NCI-H446 (cell line): ENCODE measurements around the gene S1PR2.

Experiments
- DNase-seq, 2 experiments: peaks; one replicate each; lab custom pipeline; 2025; lab: John Stamatoyannopoulos, UW

Gene S1PR2, protein sequence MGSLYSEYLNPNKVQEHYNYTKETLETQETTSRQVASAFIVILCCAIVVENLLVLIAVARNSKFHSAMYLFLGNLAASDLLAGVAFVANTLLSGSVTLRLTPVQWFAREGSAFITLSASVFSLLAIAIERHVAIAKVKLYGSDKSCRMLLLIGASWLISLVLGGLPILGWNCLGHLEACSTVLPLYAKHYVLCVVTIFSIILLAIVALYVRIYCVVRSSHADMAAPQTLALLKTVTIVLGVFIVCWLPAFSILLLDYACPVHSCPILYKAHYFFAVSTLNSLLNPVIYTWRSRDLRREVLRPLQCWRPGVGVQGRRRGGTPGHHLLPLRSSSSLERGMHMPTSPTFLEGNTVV

DNA sequence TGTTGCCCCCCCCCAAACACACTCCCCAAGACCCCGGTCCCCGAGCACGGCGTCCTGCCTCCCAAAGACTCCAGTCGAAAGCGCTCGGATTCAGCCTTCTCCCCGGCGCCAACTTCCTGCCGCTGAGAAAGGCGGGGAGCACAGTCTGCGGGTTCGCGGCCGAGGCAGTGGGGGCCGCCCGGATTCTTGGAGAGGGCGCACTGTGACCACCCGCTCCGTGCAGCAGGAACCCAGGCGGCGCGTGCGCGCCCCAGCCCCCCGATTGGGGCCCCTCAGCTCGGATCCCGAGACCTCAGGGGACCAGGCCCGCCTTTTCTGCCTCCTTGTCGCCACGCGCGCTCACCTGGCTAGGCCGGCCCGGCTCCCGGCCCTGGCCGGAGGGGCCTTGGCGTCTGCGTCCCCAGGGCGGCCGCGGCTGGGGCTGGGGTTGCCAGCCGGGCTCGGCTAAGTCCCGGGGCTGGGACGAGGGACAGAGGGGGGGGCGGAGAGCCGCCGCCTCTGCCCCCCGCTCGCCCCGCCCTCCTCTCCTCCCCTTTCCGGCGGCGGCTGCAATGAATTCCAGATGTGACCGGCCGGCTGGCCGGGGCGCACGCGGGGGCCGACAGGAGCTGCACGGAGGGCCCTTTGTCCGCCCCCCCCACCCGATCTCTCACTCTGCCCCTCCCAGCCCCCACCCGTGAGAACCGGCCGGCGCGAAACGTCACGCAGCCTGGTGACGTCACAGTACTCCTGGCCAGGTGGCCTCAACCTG lies at the start of gene S1PR2:
S1PR2 (minus strand) TSS at position 471 of the 751 bp plus-strand sequence. CDS start 6,426 bp downstream, outside the sequence.
- peak in 1 of 2 experiments; percentile 68 for DNase-seq

DNA sequence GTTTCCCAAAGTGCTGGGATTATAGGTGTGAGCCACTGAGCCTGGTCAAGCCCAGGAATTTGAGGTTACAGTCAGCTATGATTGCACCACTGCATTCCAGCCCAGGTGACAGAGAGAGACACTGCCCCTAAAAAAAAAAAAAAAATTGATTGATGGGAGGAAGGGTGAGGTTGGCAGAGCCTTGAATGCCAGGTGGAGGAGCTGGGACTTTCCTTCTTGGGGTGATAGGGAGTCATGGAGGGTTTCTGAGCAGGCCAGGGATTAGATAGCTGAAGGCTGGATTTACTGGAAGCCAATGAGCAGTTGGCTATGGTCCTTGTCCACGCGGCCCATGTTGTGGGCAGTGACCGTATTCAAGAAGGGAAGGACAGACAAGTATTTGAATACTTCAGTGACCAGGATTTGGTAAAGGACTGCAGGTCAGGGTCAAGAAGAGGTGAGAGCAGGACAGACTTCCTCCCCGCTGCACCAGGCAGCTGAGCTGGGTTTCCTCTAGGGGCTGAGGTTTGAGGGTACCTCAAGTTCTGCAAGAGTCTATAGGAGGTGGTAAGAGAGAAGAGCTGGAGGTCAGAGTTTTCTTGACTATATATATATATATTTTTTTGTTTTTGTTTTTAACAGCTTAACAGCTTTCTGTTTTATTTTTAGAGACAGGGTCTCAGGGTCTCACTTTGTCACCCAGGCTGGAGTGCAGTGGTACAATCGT lies 48.8 kb upstream of the S1PR2 start:
- DNase-seq, result no peak

DNA sequence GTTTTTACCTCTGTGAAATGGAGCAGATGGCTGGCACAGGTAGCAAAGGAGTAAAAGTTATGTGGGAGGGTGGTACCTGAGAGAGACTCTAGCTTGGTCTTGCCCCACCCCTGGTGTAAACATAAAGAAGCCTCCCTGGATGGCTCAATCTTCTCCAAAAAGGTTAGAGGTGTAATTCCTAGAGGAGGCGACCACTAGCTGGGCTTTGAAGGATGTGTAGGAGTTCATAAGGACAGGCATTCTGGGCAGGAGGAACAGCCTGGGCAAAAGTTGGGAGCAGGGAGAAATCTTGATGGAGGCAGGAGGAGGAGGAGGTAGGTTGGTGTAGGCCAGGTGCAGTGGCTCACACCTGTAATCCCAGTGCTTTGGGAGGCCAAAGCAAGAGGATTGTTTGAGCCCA lies 47.8 kb upstream of the S1PR2 start:
- DNase-seq, result no peak

DNA sequence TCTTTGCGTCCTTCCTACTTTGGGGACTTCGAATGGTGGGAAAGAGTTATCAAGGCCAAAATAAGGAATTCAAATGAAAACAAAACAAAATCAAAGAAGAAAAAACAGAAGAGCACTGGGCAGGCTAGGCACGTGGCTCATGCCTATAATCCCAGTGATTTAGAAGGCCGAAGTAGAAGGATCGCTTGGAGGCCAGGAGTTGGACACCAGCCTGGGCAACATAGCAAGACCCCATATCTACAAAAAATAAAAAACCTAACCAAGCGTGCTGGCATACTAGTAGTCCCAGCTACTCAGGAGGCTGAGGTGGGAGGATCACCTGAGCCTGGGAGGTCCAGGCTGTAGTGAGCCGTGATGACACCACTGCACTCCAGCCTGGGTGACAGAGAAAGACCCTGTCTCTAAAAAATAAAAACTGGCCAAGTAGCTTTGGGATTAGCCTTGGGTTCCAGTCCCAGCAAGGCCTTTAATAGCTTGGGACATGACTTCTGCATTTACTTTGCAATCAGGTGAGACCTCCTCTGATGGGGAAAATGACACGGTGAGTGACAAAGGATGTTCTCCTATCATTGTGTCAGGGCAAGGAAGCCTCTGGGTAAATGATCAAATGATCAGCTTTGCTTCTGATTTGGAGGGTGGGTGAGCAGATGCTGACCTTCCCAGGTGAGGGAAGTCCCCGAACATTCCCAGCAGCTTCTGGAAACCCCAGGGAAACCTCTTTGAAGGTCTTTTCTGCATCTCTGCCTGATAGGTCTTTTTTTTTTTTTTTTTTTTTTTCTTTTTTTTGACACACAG lies 46.9 kb upstream of the S1PR2 start:
- no peak for DNase-seq

DNA sequence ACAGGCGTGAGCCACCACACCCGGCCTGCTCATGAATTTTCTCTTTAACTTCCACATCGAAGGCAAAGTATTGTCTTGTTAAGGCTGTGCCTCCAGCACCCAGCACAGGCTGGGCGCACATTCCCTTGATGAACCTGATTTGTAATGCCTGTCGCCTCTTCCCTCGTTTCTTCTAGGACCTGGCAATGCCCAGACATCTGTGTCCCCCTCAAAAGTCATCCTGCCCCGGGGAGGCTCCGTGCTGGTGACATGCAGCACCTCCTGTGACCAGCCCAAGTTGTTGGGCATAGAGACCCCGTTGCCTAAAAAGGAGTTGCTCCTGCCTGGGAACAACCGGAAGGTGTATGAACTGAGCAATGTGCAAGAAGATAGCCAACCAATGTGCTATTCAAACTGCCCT lies 43.5 kb upstream of the S1PR2 start:
- no peak for DNase-seq

DNA sequence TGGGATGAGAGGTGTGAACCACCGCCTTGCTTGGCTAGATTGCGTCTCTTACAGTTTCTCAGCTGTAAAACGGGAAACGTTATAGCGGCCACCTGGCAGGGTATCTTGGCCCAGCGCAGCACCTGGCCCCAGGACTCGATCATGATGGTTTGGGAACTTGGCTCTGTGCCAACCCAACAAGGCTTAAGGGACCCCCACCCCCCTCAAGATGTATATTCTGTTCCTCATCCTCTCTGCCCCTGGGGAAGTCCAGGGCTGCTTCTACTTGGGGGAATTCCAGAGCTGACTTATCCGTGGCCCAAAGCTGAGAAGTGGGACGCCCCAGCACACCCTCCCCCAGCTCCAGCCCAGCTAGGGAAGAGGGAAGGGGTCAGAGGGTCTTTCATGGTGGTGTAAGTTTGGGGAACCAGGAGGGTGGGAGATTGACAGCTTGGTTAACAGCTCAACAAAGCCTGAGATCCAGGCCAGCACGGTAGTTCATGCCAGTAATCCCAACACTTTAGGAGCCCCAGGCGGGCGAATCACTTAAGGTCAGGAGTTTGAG lies 40.5 kb upstream of the S1PR2 start:
- no peak for DNase-seq

DNA sequence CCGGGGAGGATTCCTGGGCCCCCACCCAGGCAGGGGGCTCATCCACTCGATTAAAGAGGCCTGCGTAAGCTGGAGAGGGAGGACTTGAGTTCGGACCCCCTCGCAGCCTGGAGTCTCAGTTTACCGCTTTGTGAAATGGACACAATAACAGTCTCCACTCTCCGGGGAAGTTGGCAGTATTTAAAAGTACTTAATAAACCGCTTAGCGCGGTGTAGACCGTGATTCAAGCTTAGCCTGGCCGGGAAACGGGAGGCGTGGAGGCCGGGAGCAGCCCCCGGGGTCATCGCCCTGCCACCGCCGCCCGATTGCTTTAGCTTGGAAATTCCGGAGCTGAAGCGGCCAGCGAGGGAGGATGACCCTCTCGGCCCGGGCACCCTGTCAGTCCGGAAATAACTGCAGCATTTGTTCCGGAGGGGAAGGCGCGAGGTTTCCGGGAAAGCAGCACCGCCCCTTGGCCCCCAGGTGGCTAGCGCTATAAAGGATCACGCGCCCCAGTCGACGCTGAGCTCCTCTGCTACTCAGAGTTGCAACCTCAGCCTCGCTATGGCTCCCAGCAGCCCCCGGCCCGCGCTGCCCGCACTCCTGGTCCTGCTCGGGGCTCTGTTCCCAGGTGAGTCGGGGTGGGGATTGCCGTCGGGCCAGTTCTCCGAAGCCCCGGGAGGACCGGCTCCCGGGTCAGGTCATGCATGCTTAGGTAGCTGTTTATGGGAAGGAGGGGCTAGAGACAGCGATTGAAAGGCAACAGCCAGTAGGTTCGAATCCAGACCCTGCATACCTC lies 39.7 kb upstream of the S1PR2 start, which contains the start of gene ICAM1:
ICAM1 (plus strand) TSS at position 505 of the 779 bp plus-strand sequence; CDS start at position 545, 40 bp downstream.
- no peak for DNase-seq

DNA sequence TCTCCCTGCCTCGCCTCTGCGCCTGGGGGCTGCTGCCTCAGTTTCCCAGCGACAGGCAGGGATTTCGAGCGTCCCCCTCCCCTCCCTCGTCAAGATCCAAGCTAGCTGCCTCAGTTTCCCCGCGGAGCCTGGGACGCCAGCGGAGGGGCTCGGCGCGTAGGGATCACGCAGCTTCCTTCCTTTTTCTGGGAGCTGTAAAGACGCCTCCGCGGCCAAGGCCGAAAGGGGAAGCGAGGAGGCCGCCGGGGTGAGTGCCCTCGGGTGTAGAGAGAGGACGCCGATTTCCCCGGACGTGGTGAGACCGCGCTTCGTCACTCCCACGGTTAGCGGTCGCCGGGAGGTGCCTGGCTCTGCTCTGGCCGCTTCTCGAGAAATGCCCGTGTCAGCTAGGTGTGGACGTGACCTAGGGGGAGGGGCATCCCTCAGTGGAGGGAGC lies 39.1 kb upstream of the S1PR2 start:
- DNase-seq, result no peak

DNA sequence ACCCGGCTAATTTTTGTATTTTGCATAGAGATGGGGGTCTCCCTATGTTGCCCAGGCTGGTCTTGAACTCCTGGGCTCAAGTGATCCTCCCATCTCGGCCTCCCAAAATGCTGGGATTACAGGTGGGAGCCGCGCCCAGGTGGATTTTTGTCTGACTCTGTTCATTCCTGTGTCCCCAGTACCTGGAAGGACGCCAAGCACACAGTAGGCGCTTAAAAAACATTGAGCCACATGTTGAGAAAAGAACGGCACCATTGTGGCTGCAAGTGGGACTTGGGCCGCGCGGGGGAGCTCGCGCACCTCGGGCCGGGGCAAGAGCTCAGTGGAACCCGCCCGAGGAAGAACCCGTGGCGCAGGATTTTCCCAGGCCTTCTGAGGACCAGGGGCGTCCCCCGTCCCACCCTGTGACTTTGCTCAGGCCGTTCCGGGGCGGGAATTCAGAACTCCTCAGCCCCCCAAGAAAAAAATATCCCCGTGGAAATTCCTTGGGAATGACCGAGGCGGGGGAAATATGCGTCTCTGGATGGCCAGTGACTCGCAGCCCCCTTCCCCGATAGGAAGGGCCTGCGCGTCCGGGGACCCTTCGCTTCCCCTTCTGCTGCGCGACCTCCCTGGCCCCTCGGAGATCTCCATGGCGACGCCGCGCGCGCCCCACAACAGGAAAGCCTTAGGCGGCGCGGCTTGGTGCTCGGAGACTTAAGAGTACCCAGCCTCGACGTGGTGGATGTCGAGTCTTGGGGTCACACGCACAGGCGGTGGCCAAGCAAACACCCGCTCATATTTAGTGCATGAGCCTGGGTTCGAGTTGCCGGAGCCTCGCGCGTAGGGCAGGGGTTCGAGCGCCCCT lies 38.4 kb upstream of the S1PR2 start:
- DNase-seq, result peak; percentile 44 to 83

DNA sequence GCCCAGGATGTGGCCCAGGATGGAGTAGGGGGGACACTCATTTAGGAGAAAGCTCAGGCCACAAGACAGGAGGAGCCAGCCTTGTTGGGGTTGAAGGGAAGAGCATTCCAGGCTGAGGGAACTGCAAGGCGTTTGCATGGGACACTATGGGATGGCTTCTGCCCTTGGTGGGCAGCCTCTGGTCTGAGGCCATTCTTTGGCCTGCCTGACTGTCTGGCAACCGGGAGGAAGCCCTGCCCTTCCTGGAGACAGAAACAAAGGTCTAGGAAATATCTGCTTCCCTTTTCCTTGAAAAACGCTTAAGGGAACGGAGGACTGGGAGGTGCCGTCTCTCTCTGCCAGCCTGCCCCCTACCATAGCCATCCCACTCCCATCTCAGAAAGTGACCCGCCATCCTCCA lies 36.9 kb upstream of the S1PR2 start:
- no peak for DNase-seq

DNA sequence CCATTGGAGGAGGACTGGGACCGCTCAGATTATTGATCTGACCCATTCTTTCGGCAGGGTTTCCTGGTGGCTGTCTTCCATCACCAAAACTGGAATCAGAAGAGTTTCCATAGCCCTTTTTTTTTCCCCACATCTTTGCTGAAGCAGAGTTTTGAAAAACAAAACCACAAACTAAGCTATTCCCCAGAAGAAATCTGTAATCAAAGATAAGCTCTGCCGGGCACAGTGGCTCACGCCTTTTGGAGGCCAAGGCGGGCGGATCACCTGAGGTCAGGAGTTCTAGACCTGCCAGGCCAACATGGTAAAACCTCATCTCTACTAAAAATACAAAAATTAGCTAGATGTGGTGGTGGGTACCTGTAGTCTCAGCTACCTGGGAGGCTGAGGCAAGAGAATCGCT lies 35.6 kb upstream of the S1PR2 start:
- DNase-seq, result no peak

DNA sequence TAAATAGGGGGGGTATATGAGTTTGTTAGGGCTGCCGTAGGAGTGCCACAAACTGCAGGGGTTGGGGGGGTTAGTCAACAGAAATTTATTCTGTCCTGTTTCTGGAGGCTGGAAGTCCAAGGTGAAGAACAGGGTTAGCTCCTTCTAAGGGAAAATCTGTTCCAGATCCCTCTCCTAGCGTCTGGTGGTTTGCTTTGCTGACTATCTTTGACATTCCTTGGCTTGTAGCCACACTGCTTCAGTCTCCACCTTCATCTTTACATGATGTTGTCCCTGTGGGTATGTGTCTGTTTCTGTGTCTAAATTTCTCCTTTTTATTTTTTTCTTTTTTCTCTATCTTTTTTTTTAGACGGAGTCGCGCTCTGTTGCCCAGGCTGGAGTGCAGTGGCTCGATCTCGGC lies 31.6 kb upstream of the S1PR2 start:
- no peak for DNase-seq

DNA sequence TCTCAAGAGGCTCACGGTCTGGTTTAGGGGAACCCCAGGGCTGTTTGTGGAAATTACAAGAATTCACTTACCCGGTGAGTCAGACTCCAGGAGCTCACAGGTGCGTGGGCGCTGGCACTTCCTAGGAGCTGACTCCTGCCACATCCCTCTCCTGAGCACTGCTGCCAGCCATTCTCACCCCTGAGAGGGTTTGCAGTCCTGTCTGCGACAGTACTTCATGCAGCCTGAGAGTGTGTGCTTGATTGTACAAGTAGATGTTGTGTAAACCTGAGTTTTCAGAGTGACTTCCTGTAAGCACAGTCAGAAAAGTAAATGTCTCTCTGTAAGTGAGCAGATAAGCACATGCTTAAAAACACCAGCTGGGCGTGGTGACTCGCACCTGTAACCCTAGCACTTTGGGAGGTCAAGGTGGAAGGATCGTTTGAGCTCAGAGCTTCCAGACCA lies 29.0 kb upstream of the S1PR2 start:
- no peak for DNase-seq

DNA sequence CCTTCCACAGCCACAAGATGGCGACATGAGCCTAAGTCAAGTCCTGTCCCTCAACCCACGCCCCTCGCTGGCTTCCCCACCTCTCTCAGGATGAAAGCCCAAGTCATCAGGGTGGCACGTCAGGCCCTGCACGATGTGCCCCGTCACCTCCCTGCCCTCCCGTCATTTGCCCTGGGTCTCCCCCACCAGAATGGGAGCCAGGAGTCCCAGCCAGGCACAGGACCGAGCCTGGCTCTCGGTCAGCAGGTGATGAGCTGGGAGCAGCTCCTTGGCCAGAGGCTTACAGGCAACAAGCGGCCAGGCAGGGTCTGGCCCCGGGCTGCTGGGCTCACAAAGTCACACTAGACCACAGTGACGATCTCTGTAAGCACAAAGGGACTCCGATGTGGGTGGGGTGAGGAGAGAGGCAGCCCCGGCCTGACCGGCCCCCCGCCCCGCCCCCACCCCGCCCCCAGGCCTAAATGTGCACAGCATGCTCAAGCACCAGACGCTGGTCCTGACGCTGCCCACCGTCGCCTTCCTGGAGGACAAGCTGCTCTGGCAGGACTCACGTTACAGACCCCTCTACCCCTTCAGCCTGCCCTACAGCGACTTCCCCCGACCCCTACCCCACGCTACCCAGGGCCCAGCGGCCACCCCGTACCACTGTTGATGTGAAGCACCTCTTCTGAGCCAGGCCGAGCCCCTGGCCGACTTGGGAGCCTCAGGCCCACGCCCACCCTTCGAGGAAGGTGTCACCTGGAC lies 28.2 kb upstream of the S1PR2 start:
- DNase-seq, result peak; percentile 82 to 85

DNA sequence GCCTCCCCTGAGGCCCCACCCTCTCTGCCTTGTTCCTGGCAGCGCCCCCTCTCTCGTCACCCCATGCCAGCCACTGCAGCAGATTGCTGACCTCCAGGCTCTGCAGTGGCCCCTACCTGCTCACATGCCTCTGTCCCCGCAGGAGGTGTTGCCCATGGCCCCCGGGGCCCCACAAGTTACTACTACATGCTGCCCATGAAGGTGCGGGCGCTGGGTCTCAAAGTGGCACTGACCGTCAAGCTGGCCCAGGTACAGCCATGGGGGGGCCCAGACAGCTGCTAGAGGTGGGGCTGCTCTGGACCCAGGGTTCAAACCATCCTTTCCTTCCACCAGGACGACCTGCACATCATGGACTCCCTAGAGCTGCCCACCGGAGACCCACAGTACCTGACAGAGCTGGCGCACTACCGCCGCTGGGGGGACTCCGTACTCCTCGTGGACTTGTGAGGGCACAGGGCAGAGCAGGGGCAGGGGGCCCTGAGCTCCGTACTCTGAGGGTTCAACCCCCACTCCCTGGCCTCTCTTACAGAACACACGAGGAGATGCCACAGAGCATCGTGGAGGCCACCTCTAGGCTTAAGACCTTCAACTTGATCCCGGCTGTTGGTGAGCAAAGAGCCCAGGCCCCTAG lies 27.1 kb upstream of the S1PR2 start:
- no peak for DNase-seq

DNA sequence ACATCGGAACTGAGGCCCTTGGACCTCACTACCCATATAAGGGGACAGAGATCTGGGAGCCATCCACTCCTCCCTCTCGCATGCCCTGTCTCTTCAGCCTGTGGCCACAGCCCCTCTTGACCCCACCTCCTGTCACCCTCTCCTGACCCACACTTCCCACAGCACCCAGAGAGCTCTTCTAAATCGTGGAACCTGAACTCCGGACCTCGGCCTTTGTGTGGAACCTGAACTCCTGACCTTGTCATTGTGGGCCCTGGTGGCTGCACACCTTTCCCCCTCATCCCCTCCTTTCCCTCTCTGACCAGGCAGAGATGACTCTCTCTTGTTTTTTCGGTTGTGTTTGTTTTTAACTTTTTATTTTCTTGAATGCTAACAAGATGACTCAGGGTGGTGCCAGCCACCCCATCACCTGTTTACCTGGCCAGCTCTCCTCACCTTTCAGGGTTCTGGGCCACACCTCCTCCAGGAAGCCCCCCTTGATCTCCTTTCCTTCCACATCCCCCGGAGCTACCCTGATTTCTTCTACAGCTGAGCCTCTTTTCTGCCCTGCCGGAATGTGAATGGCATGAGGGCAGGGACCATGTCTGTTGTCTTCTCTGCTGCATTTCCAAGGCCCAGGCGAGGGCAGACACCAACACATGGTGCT lies 26.0 kb upstream of the S1PR2 start:
- DNase-seq, result no peak

DNA sequence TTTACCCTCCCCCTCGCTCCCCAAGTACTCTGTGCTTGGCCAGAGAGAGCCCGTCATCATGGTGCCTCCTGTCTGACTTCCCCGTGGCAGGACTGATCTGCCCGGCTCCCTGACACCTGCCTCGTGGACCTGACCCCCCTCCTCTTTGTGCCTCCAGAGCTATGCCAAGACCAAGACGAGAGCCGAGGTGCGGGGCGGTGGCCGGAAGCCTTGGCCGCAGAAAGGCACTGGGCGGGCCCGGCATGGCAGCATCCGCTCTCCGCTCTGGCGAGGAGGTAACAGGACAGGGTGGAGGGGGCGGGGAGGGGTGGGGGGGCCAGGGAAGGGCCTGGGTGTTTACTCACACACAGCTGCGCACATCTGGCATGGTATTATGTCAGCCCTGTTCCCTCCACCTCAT lies 25.4 kb upstream of the S1PR2 start:
- no peak for DNase-seq

DNA sequence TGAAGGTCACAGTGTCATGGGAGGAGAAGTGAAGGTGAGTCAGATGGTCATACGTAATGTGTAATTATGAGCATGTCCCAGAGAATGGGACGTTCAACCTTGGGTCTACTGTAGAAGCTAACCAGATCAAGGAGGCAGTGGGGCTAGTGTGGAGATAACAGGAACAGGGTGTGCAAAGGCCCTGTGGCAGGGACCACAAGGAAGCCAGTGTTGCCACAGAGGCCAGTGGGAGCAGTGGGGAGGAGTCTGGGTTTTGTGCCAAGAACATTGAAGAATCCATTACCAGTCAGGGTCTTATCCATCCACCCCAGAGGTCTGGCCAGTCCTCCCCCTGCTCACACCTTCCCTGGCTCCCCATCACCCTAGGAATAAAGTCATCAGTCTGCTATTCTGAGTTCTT lies 24.2 kb upstream of the S1PR2 start:
- no peak for DNase-seq
